Mesendoderm (in vitro differentiated cells): Measurements from ENCODE around the gene C1QB.

Source experiments
- DNase-seq: peaks from one replicate; pipeline ENCODE4 v3.0.0; 2013
- H2AK5ac ChIP-seq: 2 replicates; pipeline ENCODE4 v1.6.1; 2013; ENCODE audit warnings: low read length, inconsistent platforms
- H2BK120ac ChIP-seq: 2 replicates; pipeline ENCODE4 v1.6.1; 2013; ENCODE audit warnings: low read depth, mild to moderate bottlenecking, low read length, moderate library complexity, mixed read lengths
- H2BK15ac ChIP-seq: replicated peaks from 2 replicates; pipeline ENCODE4 v1.6.1; 2013; ENCODE audit warnings: low read depth, mild to moderate bottlenecking, moderate library complexity
- H2BK5ac ChIP-seq: 2 replicates; pipeline ENCODE4 v1.6.1; 2013; ENCODE audit warnings: low read length, inconsistent platforms
- H3K18ac ChIP-seq: 2 replicates; pipeline ENCODE4 v1.6.1; 2013; ENCODE audit warnings: mild to moderate bottlenecking, low read length, mixed read lengths
- H3K23ac ChIP-seq: one replicate; pipeline ENCODE4 v1.6.1; 2013; ENCODE audit warnings: low read length
- H3K27ac ChIP-seq: 2 replicates; pipeline ENCODE4 v1.5.1; 2013; ENCODE audit warnings: low read depth, mild to moderate bottlenecking, inconsistent platforms, low read length, moderate library complexity
- H3K27me3 ChIP-seq: 2 replicates; pipeline ENCODE4 v1.6.1; 2013; ENCODE audit warnings: low read length, control low read depth, mild to moderate bottlenecking, inconsistent platforms; ENCODE audit not compliant: insufficient read depth, poor library complexity
- H3K36me3 ChIP-seq: 2 replicates; pipeline ENCODE4 v1.6.1; 2013; ENCODE audit warnings: low read length, inconsistent platforms; ENCODE audit not compliant: control insufficient read depth, insufficient read depth
- H3K4ac ChIP-seq: one replicate; pipeline ENCODE4 v1.6.1; 2013; ENCODE audit warnings: low read depth, mild to moderate bottlenecking, low read length, moderate library complexity
- H3K4me1 ChIP-seq: 2 replicates; pipeline ENCODE4 v1.6.1; 2013; ENCODE audit warnings: low read depth, low read length, inconsistent platforms; ENCODE audit not compliant: control insufficient read depth
- H3K4me2 ChIP-seq: 2 replicates; pipeline ENCODE4 v1.6.1; 2013; ENCODE audit warnings: low read length
- H3K4me3 ChIP-seq: 2 replicates; pipeline ENCODE4 v1.5.1; 2013; ENCODE audit warnings: mild to moderate bottlenecking, low read length
- H3K56ac ChIP-seq: one replicate; pipeline ENCODE4 v1.6.1; 2013; ENCODE audit warnings: low read length
- H3K79me1 ChIP-seq: 2 replicates; pipeline ENCODE4 v1.6.1; 2013; ENCODE audit warnings: low read length, inconsistent platforms
- H3K79me2 ChIP-seq: 2 replicates; pipeline ENCODE4 v1.6.1; 2013; ENCODE audit warnings: mild to moderate bottlenecking, low read length; ENCODE audit not compliant: control insufficient read depth, insufficient read depth
- H3K9ac ChIP-seq: 2 replicates; pipeline ENCODE4 v1.6.1; 2013; ENCODE audit warnings: low read length, inconsistent platforms
- H4K5ac ChIP-seq: one replicate; pipeline ENCODE4 v1.6.1; 2013; ENCODE audit warnings: low read length
- H4K8ac ChIP-seq: one replicate; pipeline ENCODE4 v1.6.1; 2013; ENCODE audit warnings: low read depth, mild to moderate bottlenecking, control low read depth, low read length, moderate library complexity
- WGBS: extraction: QIAGEN DNeasy Blood & Tissue Kit; methylation state at CpG from one replicate; pipeline ENCODE4 v1.1.7; 2013; ENCODE audit warnings: low lambda C conversion rate, missing lambda C conversion rate; ENCODE audit not compliant: insufficient coverage; ENCODE audit errors: extremely low coverage; 5-methylcytosine and 5-hydroxymethylcytosine counted together

The C1QB gene

DNA sequence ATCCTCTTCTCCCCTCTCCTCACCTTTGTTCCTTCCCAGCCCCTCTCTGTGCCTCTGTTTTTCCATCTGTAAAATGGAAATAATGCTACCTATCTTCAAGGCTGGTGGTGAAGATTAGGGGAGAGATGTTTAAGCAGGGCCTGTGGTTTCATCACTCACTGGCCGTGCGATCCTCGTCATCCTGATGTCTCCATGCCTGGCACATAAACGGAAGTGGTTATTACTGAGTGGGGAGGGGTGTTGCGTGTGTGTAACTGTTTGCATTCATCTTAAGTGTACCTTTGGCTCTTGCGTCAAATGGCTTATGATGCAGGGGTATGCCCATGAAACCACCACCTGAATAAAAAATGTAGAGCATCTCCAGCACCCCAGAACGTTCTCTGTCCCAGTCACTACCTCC is 33.8 kb upstream of the C1QB start:
- no peak overlapping the region for H2BK5ac ChIP-seq
- H3K79me1 ChIP-seq = no peaks in the 10 kb centered on the region
- H3K4me1 ChIP-seq = no peaks in the 10 kb centered on the region
- no peak overlapping the region for H4K8ac ChIP-seq
- no peak for DNase-seq
- H3K27ac ChIP-seq = no peak overlapping the region
- no peak overlapping the region for H3K56ac ChIP-seq
- H3K18ac ChIP-seq = no peak overlapping the region
- no peak overlapping the region for H2BK15ac ChIP-seq
- no peaks in the 10 kb centered on the region for H3K27me3 ChIP-seq
- H3K36me3 ChIP-seq = no peaks in the 10 kb centered on the region
- H2AK5ac ChIP-seq = no peak overlapping the region
- H3K4me2 ChIP-seq = no peak overlapping the region
- H3K79me2 ChIP-seq = no peaks in the 10 kb centered on the region
- no CpG with 5 or more reads among the region's 7 CpGs for WGBS
- no peak overlapping the region for H2BK120ac ChIP-seq
- no peak overlapping the region for H3K4ac ChIP-seq
- H3K23ac ChIP-seq = no peak overlapping the region
- H3K4me3 ChIP-seq = no peak overlapping the region
- H3K9ac ChIP-seq = no peak overlapping the region
- H4K5ac ChIP-seq = no peak overlapping the region

DNA sequence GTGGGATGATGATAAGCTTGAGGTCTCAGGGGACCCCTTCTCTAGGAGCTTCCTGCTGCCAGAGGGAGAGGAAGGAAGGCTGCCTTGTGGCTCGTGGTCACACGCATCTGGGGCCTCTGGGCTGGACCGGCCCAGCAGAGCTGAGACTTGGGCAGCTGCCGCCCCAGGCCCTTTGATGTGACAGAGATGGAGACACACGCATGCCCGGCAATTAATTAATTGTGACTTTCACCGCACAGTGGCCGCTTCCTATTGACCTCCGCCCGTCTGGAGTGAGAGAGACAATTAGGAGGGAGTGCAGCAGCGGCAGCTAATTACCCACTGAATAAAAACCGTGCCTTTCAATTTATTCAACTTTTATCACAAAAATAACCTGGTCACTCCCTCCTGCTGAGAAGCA is 33.2 kb upstream of the C1QB start:
- H3K4me3 ChIP-seq = no peak overlapping the region
- H2BK5ac ChIP-seq = no peak overlapping the region
- H3K27ac ChIP-seq = no peak overlapping the region
- no peaks in the 10 kb centered on the region for H3K36me3 ChIP-seq
- no peaks in the 10 kb centered on the region for H3K4me1 ChIP-seq
- H3K79me2 ChIP-seq = no peaks in the 10 kb centered on the region
- H3K56ac ChIP-seq = no peak overlapping the region
- H3K79me1 ChIP-seq = no peaks in the 10 kb centered on the region
- no peak overlapping the region for H3K18ac ChIP-seq
- H4K5ac ChIP-seq = no peak overlapping the region
- no peak for DNase-seq
- WGBS = no CpG with 5 or more reads among the region's 12 CpGs
- H2BK15ac ChIP-seq = no peak overlapping the region
- no peak overlapping the region for H2AK5ac ChIP-seq
- no peak overlapping the region for H4K8ac ChIP-seq
- no peak overlapping the region for H3K23ac ChIP-seq
- H2BK120ac ChIP-seq = no peak overlapping the region
- H3K4me2 ChIP-seq = no peak overlapping the region
- no peaks in the 10 kb centered on the region for H3K27me3 ChIP-seq
- H3K4ac ChIP-seq = no peak overlapping the region
- no peak overlapping the region for H3K9ac ChIP-seq

DNA sequence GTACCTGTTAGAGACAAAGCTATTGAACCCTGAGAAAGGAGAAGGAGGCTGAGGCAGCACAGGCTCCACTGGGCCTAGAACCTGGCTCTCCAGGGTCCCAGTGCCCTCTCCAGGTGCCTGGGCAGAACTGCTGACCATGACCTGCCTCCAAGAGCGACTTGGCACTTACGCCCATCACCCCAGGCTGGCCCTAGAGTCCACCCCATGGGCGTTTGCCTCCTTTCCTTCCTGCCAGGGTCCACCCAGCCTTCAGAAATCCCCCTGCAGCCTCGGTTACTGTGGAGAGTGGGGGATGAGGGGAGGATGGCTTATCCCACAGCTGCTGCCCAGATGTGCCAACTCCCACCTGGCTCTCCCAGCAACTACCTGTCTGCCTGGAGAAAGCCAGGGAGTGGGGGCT is 31.3 kb upstream of the C1QB start:
- Histone ChIP-seq H3K27ac (no peak overlapping the region), H3K56ac (no peak overlapping the region)
- WGBS = no CpG with 5 or more reads among the region's 4 CpGs

DNA sequence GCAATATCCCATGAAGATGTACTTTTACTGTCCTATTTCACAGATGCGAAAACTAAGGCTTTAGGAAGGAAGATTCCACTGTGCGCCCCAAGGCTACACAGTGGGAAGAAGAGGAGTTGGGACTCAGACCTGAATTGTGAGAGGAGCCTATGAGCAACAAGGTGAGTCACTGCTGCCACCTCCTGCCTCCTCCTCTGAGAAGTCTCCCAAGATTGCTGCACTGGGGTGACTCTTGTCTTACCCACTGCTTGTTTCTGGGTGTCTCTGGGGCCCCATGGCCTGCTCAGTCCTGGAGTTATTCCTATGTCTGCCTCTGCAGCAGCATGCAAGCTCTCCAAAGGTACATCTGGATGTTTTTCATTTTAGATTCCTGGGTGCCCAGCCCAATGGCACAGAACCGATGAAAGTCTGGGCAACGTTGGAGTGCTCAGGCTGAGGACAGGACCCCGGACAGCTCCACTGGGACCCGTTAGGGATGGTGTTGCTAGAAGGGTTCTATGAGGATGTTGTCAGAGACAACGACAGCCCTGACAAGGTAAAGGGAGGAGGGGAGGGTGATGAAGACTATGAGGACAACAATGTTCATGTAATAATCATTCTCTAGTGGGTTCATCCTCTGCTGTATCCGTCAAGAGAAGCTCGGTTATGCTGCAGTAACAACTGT is 27.6 kb upstream of the C1QB start:
- no peaks in the 10 kb centered on the region for H3K79me2 ChIP-seq
- WGBS = no CpG with 5 or more reads among the region's 9 CpGs
- no peak overlapping the region for H3K23ac ChIP-seq
- no peak overlapping the region for H3K4me3 ChIP-seq
- no peak overlapping the region for H3K4ac ChIP-seq
- no peak overlapping the region for H3K18ac ChIP-seq
- no peaks in the 10 kb centered on the region for H3K36me3 ChIP-seq
- H2BK15ac ChIP-seq = no peak overlapping the region
- no peak overlapping the region for H2BK5ac ChIP-seq
- H3K79me1 ChIP-seq = no peaks in the 10 kb centered on the region
- peak; percentile 58 for DNase-seq
- H3K27me3 ChIP-seq = no peaks in the 10 kb centered on the region
- H3K4me1 ChIP-seq = peaks cover 4% of the 10 kb centered on the region
- H4K8ac ChIP-seq = no peak overlapping the region
- H3K9ac ChIP-seq = no peak overlapping the region
- no peak overlapping the region for H3K4me2 ChIP-seq
- no peak overlapping the region for H3K56ac ChIP-seq
- no peak overlapping the region for H2BK120ac ChIP-seq
- no peak overlapping the region for H3K27ac ChIP-seq
- H2AK5ac ChIP-seq = no peak overlapping the region
- H4K5ac ChIP-seq = no peak overlapping the region

More for the DNA sequence above, 31.3 kb upstream of the C1QB start:
- H4K8ac ChIP-seq = no peak overlapping the region
- no peak overlapping the region for H3K4me2 ChIP-seq
- no peak overlapping the region for H3K23ac ChIP-seq
- H4K5ac ChIP-seq = no peak overlapping the region
- H2BK120ac ChIP-seq = no peak overlapping the region
- no peaks in the 10 kb centered on the region for H3K36me3 ChIP-seq
- no peaks in the 10 kb centered on the region for H3K79me1 ChIP-seq
- no peak overlapping the region for H2BK5ac ChIP-seq
- no peaks in the 10 kb centered on the region for H3K4me1 ChIP-seq
- no peak overlapping the region for H3K18ac ChIP-seq
- H3K4ac ChIP-seq = no peak overlapping the region
- H3K9ac ChIP-seq = no peak overlapping the region
- H3K4me3 ChIP-seq = no peak overlapping the region
- no peak overlapping the region for H2BK15ac ChIP-seq
- DNase-seq = no peak
- no peak overlapping the region for H2AK5ac ChIP-seq
- no peaks in the 10 kb centered on the region for H3K79me2 ChIP-seq
- no peaks in the 10 kb centered on the region for H3K27me3 ChIP-seq

DNA sequence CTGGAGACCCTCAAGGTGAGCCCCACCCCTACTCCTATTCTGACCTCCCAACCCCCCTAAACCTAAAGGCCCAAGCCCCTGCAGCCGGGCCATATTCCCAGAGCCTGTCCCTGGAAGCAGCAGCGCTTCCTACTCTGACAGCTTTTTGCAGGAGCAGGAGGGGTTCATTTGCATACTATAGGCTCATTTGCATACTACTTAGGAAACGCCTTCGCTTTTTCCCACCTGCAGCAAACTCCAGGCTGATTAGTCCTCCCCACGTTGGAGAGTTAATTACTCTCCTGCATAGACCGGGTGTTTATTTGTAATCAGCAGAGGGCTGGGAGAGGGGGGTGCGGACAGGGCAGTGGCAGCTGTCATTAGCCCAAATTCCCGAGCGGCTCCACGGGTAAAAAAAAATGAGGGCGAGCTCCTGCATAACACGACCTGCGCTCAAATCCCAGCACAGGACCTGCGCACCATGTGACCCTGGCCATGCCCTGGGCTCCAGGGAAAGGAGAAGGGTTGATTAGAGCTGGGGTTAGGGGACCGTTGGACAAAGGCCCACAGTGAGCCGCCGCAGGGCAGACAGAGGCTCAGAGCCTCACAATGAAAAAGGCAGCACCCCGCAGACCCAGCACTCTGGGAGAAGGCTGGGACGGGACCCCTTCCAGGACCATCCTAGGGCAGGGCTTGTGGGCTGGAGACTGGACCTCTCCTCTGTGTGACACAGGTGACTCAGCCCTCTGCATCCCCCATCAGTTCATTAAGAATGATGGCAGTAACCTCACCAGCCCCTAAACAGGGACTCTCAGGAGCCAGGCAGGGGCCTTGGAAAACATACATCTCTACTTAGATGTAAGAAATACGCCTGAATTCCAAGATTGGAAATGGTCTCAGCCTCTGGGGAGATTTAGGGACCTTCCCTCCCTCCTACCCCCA is 26.5 kb upstream of the C1QB start:
- no peak overlapping the region for H3K4me2 ChIP-seq
- no peak overlapping the region for H2BK120ac ChIP-seq
- no peak overlapping the region for H3K56ac ChIP-seq
- peaks cover 4% of the 10 kb centered on the region for H3K4me1 ChIP-seq
- WGBS = no CpG with 5 or more reads among the region's 20 CpGs
- H3K36me3 ChIP-seq = no peaks in the 10 kb centered on the region
- no peak overlapping the region for H3K9ac ChIP-seq
- H4K5ac ChIP-seq = no peak overlapping the region
- H3K4me3 ChIP-seq = no peak overlapping the region
- no peak overlapping the region for H3K23ac ChIP-seq
- H2BK15ac ChIP-seq = no peak overlapping the region
- H3K79me2 ChIP-seq = no peaks in the 10 kb centered on the region
- no peak overlapping the region for H3K18ac ChIP-seq
- H3K27ac ChIP-seq = no peak overlapping the region
- no peaks in the 10 kb centered on the region for H3K27me3 ChIP-seq
- no peak overlapping the region for H2AK5ac ChIP-seq
- DNase-seq = peak; percentile 59
- H2BK5ac ChIP-seq = no peak overlapping the region
- H4K8ac ChIP-seq = no peak overlapping the region
- H3K4ac ChIP-seq = no peak overlapping the region
- no peaks in the 10 kb centered on the region for H3K79me1 ChIP-seq
